Measurements from ENCODE around the gene CAMK2A.

DNA sequence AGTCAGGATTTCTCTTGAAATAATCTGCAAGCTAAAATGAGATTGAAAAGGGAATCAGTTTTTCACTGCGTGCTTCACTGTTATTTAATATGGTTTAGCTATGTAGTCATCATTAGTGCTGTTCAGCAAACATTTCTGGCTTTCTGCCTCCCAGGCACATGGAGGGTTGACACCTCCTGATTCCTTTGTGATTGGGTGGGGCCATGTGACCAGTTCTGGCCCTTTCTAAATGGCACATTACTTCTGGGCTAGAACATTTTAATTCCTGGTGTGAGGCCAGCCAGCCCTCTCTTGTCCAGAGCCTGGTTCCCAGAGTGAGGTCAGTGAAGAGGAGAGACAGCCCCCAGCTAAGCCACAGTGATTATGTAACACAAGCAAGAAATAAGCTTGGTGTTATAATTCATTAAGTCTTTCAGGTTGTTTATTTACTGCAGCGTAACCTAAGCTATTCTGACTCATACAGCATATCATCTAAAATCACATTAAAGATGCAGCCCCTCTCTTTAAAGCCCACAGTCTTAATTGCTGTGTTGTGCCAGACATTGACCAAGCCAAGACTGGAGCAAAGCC is 30.6 kb upstream of the CAMK2A start:
- TF ChIP-seq CTCF (IDR thresholded peaks at IDR 0.05) (no peak), POLR2A (IDR thresholded peaks at IDR 0.05) (no peak)

Measured in tibial nerve (tissue), 3 donors.